GM12873 (cell line): ENCODE results near the gene PUDP.

ENCODE experiments used
- CTCF ChIP-seq: IDR thresholded peaks from 2 replicates; pipeline ENCODE4 v1.5.1; 2012; ENCODE audit warnings: low read depth, mild to moderate bottlenecking, moderate library complexity, low read length, control low read depth; ENCODE audit not compliant: insufficient read depth; ENCODE audit errors: missing control alignments

Gene PUDP

GRCh38 chrX:7134981-7135380 lies 13.0 kb downstream of the PUDP start:
- no peak for TF ChIP-seq CTCF

- no peak for TF ChIP-seq CTCF
Measured at GRCh38 chrX:7133050-7133440, 14.9 kb downstream of the PUDP start.

- peak; percentile 75 for TF ChIP-seq CTCF
Measured at GRCh38 chrX:7132335-7133049, 15.5 kb downstream of the PUDP start.

- no peak for TF ChIP-seq CTCF
Measured at GRCh38 chrX:7131621-7132020, 16.3 kb downstream of the PUDP start.

GRCh38 chrX:7127056-7127455 lies 20.9 kb downstream of the PUDP start:
- TF ChIP-seq CTCF = no peak

- TF ChIP-seq CTCF = no peak
Measured at GRCh38 chrX:7120878-7121219, 27.1 kb downstream of the PUDP start.

GRCh38 chrX:7119950-7120877 lies 27.7 kb downstream of the PUDP start:
- TF ChIP-seq CTCF = no peak
